GM06990 (cell line): ENCODE data around the gene MAS1.

ENCODE experiments used
- DNase-seq: peaks from one replicate; pipeline ENCODE4 v3.0.0-alpha.2; 2011; ENCODE audit not compliant: insufficient read length; ENCODE audit errors: extremely low read depth
- H3K27me3 ChIP-seq: replicated peaks from 2 replicates; pipeline ENCODE4 v1.6.0; 2011; ENCODE audit warnings: low read length; ENCODE audit not compliant: control insufficient read depth, insufficient read depth
- H3K36me3 ChIP-seq: 2 replicates; pipeline ENCODE4 v1.5.1; 2011; ENCODE audit warnings: low read length; ENCODE audit not compliant: control insufficient read depth, insufficient read depth
- H3K4me3 ChIP-seq: replicated peaks from 2 replicates; pipeline ENCODE4 v1.5.1; 2011; ENCODE audit warnings: low read depth, mild to moderate bottlenecking, control low read depth, low read length
- CTCF ChIP-seq: IDR thresholded peaks from 2 replicates; pipeline ENCODE4 v1.5.1; 2011; ENCODE audit warnings: low read length, control low read depth, mild to moderate bottlenecking, inconsistent platforms; ENCODE audit not compliant: insufficient read depth, poor library complexity, severe bottlenecking

MAS1 gene

GRCh38 chr6:159931112-159931511 is 40.3 kb downstream of the MAS1 start:
- no peak overlapping the region for H3K4me3 ChIP-seq
- no peaks in the 10 kb centered on the region for H3K36me3 ChIP-seq
- peak; percentile 71 for DNase-seq
- TF ChIP-seq CTCF: no peak
- no peaks in the 10 kb centered on the region for H3K27me3 ChIP-seq

- no peak for DNase-seq
- H3K27me3 ChIP-seq: no peaks in the 10 kb centered on the region
- no peak for TF ChIP-seq CTCF
- no peaks in the 10 kb centered on the region for H3K36me3 ChIP-seq
- no peak overlapping the region for H3K4me3 ChIP-seq
Measured at GRCh38 chr6:159931846-159932245, 41.1 kb downstream of the MAS1 start.

GRCh38 chr6:159933077-159933476 is 42.3 kb downstream of the MAS1 start:
- TF ChIP-seq CTCF: no peak
- Histone ChIP-seq H3K4me3 (no peak overlapping the region), H3K36me3 (no peaks in the 10 kb centered on the region), H3K27me3 (no peaks in the 10 kb centered on the region)
- DNase-seq: no peak

DNA sequence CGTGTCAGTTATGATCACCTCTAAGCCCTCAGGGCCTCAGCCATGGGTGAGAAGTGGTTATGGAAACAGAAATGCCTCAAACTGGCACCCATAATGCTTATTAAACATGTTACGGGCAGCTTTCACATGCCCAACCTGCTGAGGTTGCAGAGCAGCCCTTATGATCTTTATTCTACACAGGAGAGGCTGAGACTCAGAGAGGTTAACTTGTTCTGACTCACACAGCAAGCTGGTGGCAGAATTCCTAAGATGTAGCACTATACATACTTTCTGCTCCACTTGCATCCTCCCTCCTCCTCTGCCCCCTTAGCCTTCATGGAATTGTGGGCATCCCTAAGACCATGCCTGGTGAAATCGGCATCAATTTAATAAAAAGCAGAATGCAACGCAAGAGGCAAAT is 43.4 kb downstream of the MAS1 start:
- Histone ChIP-seq H3K4me3 (no peak overlapping the region), H3K36me3 (no peaks in the 10 kb centered on the region), H3K27me3 (no peaks in the 10 kb centered on the region)
- DNase-seq: no peak
- TF ChIP-seq CTCF: no peak

GRCh38 chr6:159935065-159935464 is 44.3 kb downstream of the MAS1 start:
- Histone ChIP-seq H3K36me3 (no peaks in the 10 kb centered on the region), H3K27me3 (no peaks in the 10 kb centered on the region), H3K4me3 (no peak overlapping the region)
- no peak for TF ChIP-seq CTCF
- no peak for DNase-seq

DNA sequence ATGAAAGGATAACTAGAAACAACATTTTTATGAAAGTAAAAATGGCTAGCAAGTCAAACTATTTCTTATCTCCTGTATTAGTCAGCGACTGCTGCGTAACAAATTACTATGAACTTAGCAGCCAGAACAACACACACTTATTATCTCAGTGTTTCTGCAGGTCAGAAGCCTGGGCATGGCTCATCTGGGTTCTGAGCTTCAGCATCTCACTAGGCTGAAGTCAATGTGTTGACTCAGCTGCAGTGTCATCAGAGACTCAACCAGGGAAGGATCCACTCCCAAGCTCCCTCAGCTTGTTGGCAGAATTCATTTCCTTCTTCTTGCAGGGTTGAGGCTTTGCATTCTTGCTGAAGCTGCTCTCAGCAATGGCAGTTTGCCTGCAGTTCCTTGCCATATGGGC is 44.8 kb downstream of the MAS1 start:
- TF ChIP-seq CTCF: no peak
- no peak for DNase-seq
- H3K36me3 ChIP-seq: no peaks in the 10 kb centered on the region
- no peak overlapping the region for H3K4me3 ChIP-seq
- H3K27me3 ChIP-seq: no peaks in the 10 kb centered on the region
